GM12878 (cell line): ENCODE results near the gene ATG5.

Source experiments
- CEBPB ChIP-seq, 2 experiments: fragments of 150-350 bp in 1 of 2; IDR thresholded peaks; 2 replicates each; pipeline ENCODE4 v1.6.1; 2012 to 2014; ENCODE audit warnings: low read depth in 2 of 2, low read length in 2 of 2, borderline replicate concordance in 1 of 2, inconsistent platforms in 1 of 2
- HDGF ChIP-seq: fragments of 450-650 bp; IDR thresholded peaks from 2 replicates; pipeline ENCODE4 v1.6.1; 2016; ENCODE audit warnings: antibody characterized with exemption
- MYC ChIP-seq: IDR thresholded peaks from 2 replicates; pipeline ENCODE4 v1.6.1; 2011; ENCODE audit warnings: mild to moderate bottlenecking, low read length, moderate library complexity, inconsistent platforms; ENCODE audit not compliant: insufficient read depth, insufficient replicate concordance, insufficient read length, severe bottlenecking
- POLR2A ChIP-seq: IDR thresholded peaks from 2 replicates; pipeline ENCODE4 v1.6.1; 2011; ENCODE audit warnings: low read depth, mild to moderate bottlenecking, low read length
- POLR2AphosphoS5 ChIP-seq: IDR thresholded peaks from 2 replicates; pipeline ENCODE4 v1.6.1; 2011; ENCODE audit warnings: mild to moderate bottlenecking, low read length, inconsistent platforms
- SMAD5 ChIP-seq: IDR thresholded peaks from 2 replicates; pipeline ENCODE4 v1.6.1; 2016; ENCODE audit warnings: antibody characterized with exemption, low read depth
- TAF1 ChIP-seq: IDR thresholded peaks from 2 replicates; pipeline ENCODE4 v1.6.1; 2011; ENCODE audit warnings: mild to moderate bottlenecking, low read depth, low read length, borderline replicate concordance
- TF ChIP-seq, protein P1 (sequence below): fragments of 450-650 bp; IDR thresholded peaks from 2 replicates; pipeline ENCODE4 v1.6.1; 2017; ENCODE audit warnings: mild to moderate bottlenecking
- TF ChIP-seq, protein P2 (sequence below), 3 experiments: IDR thresholded peaks in 2 of 3; conservative IDR thresholded peaks in 1 of 3; 2 replicates each; pipeline ENCODE4 v1.5.1; 2011; ENCODE audit warnings: low read depth in 3 of 3, low read length in 3 of 3, mild to moderate bottlenecking in 3 of 3, control low read depth in 2 of 3, moderate library complexity in 2 of 3, inconsistent platforms in 1 of 3, mixed read lengths in 1 of 3; ENCODE audit not compliant: control insufficient read depth in 2 of 3, insufficient read depth in 1 of 3; ENCODE audit errors: extremely low read depth in 1 of 3
- TF ChIP-seq, protein P3 (sequence below): fragments of 450-650 bp; formaldehyde crosslinking; IDR thresholded peaks from 2 replicates; pipeline ENCODE4 v1.4.0; 2020; ENCODE audit warnings: mild to moderate bottlenecking, moderate library complexity
- TF ChIP-seq, protein P4 (sequence below): IDR thresholded peaks from 2 replicates; pipeline ENCODE4 v1.6.1; 2011; ENCODE audit warnings: low read depth, low read length, improper control_type of control experiment, borderline replicate concordance

DNA sequence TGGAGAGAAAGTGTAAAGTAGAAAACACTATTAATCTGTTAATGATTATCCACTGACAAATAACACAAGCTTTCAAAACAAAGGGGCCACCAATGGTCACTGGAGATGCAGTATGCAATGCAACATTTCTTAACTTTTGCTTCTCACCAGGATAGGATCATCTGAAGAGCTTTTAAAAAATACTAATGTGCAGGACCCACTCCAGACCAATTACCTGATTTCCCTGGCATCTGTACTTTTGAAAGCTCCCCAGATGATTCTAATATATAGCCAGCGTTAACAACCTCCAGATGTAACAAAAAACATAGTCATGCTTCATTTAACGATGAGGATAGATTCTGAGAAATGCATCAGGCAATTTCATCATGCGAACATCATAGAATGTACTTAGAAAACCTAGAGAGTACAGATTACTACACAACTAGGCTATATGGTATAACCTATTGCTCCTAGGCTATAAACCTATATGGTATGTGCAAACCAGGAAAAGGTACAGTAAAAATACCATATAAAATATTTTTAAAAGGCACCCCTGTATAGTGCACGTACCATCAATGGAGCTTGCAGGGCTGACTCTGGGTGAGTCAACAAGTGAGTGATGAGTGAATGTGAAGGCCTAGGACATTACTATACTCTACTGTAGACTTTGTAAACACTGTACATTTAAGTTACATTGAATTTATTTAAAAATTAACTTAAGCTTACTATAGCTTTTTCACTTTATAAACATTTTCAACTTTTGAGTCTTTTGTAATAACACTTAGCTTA, 69.2 kb downstream of the ATG5 start:
- TF ChIP-seq, protein P1, sequence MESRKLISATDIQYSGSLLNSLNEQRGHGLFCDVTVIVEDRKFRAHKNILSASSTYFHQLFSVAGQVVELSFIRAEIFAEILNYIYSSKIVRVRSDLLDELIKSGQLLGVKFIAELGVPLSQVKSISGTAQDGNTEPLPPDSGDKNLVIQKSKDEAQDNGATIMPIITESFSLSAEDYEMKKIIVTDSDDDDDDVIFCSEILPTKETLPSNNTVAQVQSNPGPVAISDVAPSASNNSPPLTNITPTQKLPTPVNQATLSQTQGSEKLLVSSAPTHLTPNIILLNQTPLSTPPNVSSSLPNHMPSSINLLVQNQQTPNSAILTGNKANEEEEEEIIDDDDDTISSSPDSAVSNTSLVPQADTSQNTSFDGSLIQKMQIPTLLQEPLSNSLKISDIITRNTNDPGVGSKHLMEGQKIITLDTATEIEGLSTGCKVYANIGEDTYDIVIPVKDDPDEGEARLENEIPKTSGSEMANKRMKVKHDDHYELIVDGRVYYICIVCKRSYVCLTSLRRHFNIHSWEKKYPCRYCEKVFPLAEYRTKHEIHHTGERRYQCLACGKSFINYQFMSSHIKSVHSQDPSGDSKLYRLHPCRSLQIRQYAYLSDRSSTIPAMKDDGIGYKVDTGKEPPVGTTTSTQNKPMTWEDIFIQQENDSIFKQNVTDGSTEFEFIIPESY, result no peak
- TF ChIP-seq SMAD5 (no peak), CEBPB (IDR thresholded peaks at IDR 0.05; ENCODE audit: borderline replicate concordance in 1 of 2, low read depth in 2 of 2, low read length in 2 of 2) (no peak), POLR2A (no peak), POLR2AphosphoS5 (no peak), TAF1 (no peak), HDGF (no peak), MYC (no peak)
- TF ChIP-seq, protein P2, sequence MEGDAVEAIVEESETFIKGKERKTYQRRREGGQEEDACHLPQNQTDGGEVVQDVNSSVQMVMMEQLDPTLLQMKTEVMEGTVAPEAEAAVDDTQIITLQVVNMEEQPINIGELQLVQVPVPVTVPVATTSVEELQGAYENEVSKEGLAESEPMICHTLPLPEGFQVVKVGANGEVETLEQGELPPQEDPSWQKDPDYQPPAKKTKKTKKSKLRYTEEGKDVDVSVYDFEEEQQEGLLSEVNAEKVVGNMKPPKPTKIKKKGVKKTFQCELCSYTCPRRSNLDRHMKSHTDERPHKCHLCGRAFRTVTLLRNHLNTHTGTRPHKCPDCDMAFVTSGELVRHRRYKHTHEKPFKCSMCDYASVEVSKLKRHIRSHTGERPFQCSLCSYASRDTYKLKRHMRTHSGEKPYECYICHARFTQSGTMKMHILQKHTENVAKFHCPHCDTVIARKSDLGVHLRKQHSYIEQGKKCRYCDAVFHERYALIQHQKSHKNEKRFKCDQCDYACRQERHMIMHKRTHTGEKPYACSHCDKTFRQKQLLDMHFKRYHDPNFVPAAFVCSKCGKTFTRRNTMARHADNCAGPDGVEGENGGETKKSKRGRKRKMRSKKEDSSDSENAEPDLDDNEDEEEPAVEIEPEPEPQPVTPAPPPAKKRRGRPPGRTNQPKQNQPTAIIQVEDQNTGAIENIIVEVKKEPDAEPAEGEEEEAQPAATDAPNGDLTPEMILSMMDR (IDR thresholded peaks at IDR 0.05 in 2 of 3, conservative IDR thresholded peaks at IDR 0.05 in 1 of 3; ENCODE audit: control insufficient read depth in 2 of 3, extremely low read depth in 1 of 3, insufficient read depth in 1 of 3, low read depth in 3 of 3, low read length in 3 of 3), result no peak
- TF ChIP-seq, protein P3, sequence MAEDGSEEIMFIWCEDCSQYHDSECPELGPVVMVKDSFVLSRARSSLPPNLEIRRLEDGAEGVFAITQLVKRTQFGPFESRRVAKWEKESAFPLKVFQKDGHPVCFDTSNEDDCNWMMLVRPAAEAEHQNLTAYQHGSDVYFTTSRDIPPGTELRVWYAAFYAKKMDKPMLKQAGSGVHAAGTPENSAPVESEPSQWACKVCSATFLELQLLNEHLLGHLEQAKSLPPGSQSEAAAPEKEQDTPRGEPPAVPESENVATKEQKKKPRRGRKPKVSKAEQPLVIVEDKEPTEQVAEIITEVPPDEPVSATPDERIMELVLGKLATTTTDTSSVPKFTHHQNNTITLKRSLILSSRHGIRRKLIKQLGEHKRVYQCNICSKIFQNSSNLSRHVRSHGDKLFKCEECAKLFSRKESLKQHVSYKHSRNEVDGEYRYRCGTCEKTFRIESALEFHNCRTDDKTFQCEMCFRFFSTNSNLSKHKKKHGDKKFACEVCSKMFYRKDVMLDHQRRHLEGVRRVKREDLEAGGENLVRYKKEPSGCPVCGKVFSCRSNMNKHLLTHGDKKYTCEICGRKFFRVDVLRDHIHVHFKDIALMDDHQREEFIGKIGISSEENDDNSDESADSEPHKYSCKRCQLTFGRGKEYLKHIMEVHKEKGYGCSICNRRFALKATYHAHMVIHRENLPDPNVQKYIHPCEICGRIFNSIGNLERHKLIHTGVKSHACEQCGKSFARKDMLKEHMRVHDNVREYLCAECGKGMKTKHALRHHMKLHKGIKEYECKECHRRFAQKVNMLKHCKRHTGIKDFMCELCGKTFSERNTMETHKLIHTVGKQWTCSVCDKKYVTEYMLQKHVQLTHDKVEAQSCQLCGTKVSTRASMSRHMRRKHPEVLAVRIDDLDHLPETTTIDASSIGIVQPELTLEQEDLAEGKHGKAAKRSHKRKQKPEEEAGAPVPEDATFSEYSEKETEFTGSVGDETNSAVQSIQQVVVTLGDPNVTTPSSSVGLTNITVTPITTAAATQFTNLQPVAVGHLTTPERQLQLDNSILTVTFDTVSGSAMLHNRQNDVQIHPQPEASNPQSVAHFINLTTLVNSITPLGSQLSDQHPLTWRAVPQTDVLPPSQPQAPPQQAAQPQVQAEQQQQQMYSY (CRISPR knock-in tag), result no peak
- TF ChIP-seq, protein P4, sequence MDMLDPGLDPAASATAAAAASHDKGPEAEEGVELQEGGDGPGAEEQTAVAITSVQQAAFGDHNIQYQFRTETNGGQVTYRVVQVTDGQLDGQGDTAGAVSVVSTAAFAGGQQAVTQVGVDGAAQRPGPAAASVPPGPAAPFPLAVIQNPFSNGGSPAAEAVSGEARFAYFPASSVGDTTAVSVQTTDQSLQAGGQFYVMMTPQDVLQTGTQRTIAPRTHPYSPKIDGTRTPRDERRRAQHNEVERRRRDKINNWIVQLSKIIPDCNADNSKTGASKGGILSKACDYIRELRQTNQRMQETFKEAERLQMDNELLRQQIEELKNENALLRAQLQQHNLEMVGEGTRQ, result no peak
